Neuronal stem cell (in vitro differentiated cells): Measurements from ENCODE around the gene TMEM151B.

Experiments used
- DNase-seq: peaks from one replicate; pipeline ENCODE4 v3.0.0-alpha.2; 2013; ENCODE audit warnings: low spot score
- H2AFZ ChIP-seq: one replicate; pipeline ENCODE4 v1.6.1; 2013; ENCODE audit warnings: mild to moderate bottlenecking, low read length, inconsistent platforms
- H2AK5ac ChIP-seq: 2 replicates; pipeline ENCODE4 v1.6.1; 2013; ENCODE audit warnings: low read depth, mild to moderate bottlenecking, inconsistent platforms, low read length, moderate library complexity, mixed read lengths
- H2BK120ac ChIP-seq: 2 replicates; pipeline ENCODE4 v1.6.1; 2013; ENCODE audit warnings: low read depth, mild to moderate bottlenecking, inconsistent platforms, low read length, moderate library complexity, mixed read lengths
- H2BK12ac ChIP-seq: one replicate; pipeline ENCODE4 v1.6.1; 2013; ENCODE audit warnings: low read length, inconsistent platforms
- H2BK15ac ChIP-seq: 2 replicates; pipeline ENCODE4 v1.6.1; 2013; ENCODE audit warnings: mild to moderate bottlenecking, low read length, inconsistent platforms, mixed read lengths
- H2BK5ac ChIP-seq: one replicate; pipeline ENCODE4 v1.6.1; 2013; ENCODE audit warnings: inconsistent platforms, mild to moderate bottlenecking, low read length, moderate library complexity
- H3K14ac ChIP-seq: one replicate; pipeline ENCODE4 v1.6.1; 2013; ENCODE audit warnings: low read length, inconsistent platforms
- H3K18ac ChIP-seq: 2 replicates; pipeline ENCODE4 v1.6.1; 2013; ENCODE audit warnings: low read length, inconsistent platforms
- H3K23ac ChIP-seq: 2 replicates; pipeline ENCODE4 v1.6.1; 2013; ENCODE audit warnings: low read depth, mild to moderate bottlenecking, mixed read lengths, low read length, inconsistent platforms; ENCODE audit not compliant: poor library complexity
- H3K27ac ChIP-seq: replicated peaks from 3 replicates; pipeline ENCODE4 v1.5.1; 2013; ENCODE audit warnings: low read length, inconsistent platforms
- H3K27me3 ChIP-seq, 3 experiments: 2 replicates each; pipeline ENCODE4 v1.6.1; 2013; ENCODE audit warnings: low read length in 3 of 3, mild to moderate bottlenecking in 2 of 3, inconsistent platforms in 1 of 3, low read depth in 1 of 3, mixed read lengths in 1 of 3, moderate library complexity in 1 of 3; ENCODE audit not compliant: control insufficient read depth in 3 of 3, insufficient read depth in 3 of 3
- H3K36me3 ChIP-seq, 2 donors: replicated peaks in 1 of 2; 2 replicates each; pipeline ENCODE4 v1.6.1; 2013; ENCODE audit warnings: low read length in 2 of 2; ENCODE audit not compliant: control insufficient read depth in 2 of 2, insufficient read depth in 2 of 2
- H3K4ac ChIP-seq: 2 replicates; pipeline ENCODE4 v1.6.1; 2013; ENCODE audit warnings: inconsistent platforms, mild to moderate bottlenecking, low read length, moderate library complexity
- H3K4me1 ChIP-seq, 2 donors: 1 replicate in 1 of 2; 2 replicates in 1 of 2; pipeline ENCODE4 v1.6.1; 2013; ENCODE audit warnings: low read length in 2 of 2, low read depth in 1 of 2; ENCODE audit not compliant: control insufficient read depth in 2 of 2, insufficient read depth in 1 of 2
- H3K4me2 ChIP-seq: one replicate; pipeline ENCODE4 v1.6.1; 2013; ENCODE audit warnings: mild to moderate bottlenecking, low read length, inconsistent platforms; ENCODE audit not compliant: insufficient read depth, poor library complexity, severe bottlenecking
- H3K4me3 ChIP-seq, 2 donors: 2 replicates each; pipeline ENCODE4 v1.5.1; 2013; ENCODE audit warnings: low read length in 2 of 2, mild to moderate bottlenecking in 2 of 2, inconsistent platforms in 1 of 2, moderate library complexity in 1 of 2
- H3K79me1 ChIP-seq: one replicate; pipeline ENCODE4 v1.6.1; 2013; ENCODE audit warnings: low read depth, mild to moderate bottlenecking, inconsistent platforms, low read length, moderate library complexity
- H3K9ac ChIP-seq: one replicate; pipeline ENCODE4 v1.6.1; 2013; ENCODE audit warnings: mild to moderate bottlenecking, low read depth, low read length, inconsistent platforms; ENCODE audit not compliant: poor library complexity
- H3K9me3 ChIP-seq, 2 donors: replicated peaks in 1 of 2; 2 replicates each; pipeline versions ENCODE3 to v1.6.1; 2013; ENCODE audit warnings: low read length in 2 of 2, mild to moderate bottlenecking in 2 of 2, inconsistent platforms in 1 of 2, low read depth in 1 of 2, mixed read lengths in 1 of 2, moderate library complexity in 1 of 2; ENCODE audit not compliant: control insufficient read depth in 2 of 2, insufficient read depth in 1 of 2
- H4K8ac ChIP-seq: one replicate; pipeline ENCODE4 v1.6.1; 2013; ENCODE audit warnings: low read depth, mild to moderate bottlenecking, inconsistent platforms, low read length, moderate library complexity
- H4K91ac ChIP-seq: one replicate; pipeline ENCODE4 v1.6.1; 2013; ENCODE audit warnings: low read length, low read depth, mild to moderate bottlenecking, inconsistent platforms; ENCODE audit not compliant: poor library complexity
- WGBS, 2 donors: extraction: QIAGEN DNeasy Blood & Tissue Kit; methylation state at CpG; one replicate each; pipeline ENCODE4 v1.1.7; 2013; ENCODE audit warnings: missing lambda C conversion rate in 2 of 2, mixed read lengths in 1 of 2; ENCODE audit not compliant: insufficient read length in 2 of 2, insufficient replicate concordance in 1 of 2; ENCODE audit errors: extremely low coverage in 2 of 2; 5-methylcytosine and 5-hydroxymethylcytosine counted together

TMEM151B gene

DNA sequence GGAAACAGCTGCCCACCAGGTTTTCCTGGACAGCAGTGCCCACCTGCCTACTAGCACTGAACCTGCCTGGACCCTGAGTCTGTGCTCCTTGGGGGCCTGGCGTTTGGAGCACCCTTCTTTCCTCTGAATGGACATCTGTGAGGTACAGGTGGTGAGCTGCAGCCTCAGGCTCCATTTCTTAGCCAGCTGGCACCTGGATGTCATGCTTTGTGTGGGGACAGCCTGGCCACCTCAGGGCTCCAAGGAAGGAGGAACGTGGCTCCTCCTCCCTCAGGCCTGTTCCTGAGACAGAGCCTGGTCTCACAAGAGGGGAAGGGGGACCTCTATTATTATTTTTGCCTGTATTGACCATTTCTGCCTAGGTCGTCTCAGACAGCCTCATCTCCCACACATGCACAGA, 8.1 kb downstream of the TMEM151B start:
- no peak overlapping the region for H3K4me2 ChIP-seq
- no peaks in the 10 kb centered on the region for H3K4me1 ChIP-seq
- no peak overlapping the region for H2BK5ac ChIP-seq
- H3K23ac ChIP-seq: peak overlapping the region; percentile 20
- no peak overlapping the region for H3K4ac ChIP-seq
- no peak overlapping the region for H2AK5ac ChIP-seq
- H3K27ac ChIP-seq: no peak overlapping the region
- no peak overlapping the region for H3K9ac ChIP-seq
- H3K36me3 ChIP-seq: peaks cover 0 to 13% of the 10 kb centered on the region in 2 donors
- no peak for DNase-seq
- no peaks in the 10 kb centered on the region for H3K27me3 ChIP-seq
- no peak overlapping the region for H3K18ac ChIP-seq
- H3K14ac ChIP-seq: no peak overlapping the region
- H2BK120ac ChIP-seq: no peak overlapping the region
- no peak overlapping the region for H3K4me3 ChIP-seq
- H3K79me1 ChIP-seq: peaks cover 2% of the 10 kb centered on the region
- H4K91ac ChIP-seq: no peak overlapping the region
- no peak overlapping the region for H2BK15ac ChIP-seq
- H2AFZ ChIP-seq: no peak overlapping the region
- WGBS, 2 donors: no CpG with 5 or more reads among the region's 3 CpGs
- H3K9me3 ChIP-seq: peaks cover 0 to 2% of the 10 kb centered on the region in 2 donors
- no peak overlapping the region for H4K8ac ChIP-seq
- peak overlapping the region; percentile 78 for H2BK12ac ChIP-seq

DNA sequence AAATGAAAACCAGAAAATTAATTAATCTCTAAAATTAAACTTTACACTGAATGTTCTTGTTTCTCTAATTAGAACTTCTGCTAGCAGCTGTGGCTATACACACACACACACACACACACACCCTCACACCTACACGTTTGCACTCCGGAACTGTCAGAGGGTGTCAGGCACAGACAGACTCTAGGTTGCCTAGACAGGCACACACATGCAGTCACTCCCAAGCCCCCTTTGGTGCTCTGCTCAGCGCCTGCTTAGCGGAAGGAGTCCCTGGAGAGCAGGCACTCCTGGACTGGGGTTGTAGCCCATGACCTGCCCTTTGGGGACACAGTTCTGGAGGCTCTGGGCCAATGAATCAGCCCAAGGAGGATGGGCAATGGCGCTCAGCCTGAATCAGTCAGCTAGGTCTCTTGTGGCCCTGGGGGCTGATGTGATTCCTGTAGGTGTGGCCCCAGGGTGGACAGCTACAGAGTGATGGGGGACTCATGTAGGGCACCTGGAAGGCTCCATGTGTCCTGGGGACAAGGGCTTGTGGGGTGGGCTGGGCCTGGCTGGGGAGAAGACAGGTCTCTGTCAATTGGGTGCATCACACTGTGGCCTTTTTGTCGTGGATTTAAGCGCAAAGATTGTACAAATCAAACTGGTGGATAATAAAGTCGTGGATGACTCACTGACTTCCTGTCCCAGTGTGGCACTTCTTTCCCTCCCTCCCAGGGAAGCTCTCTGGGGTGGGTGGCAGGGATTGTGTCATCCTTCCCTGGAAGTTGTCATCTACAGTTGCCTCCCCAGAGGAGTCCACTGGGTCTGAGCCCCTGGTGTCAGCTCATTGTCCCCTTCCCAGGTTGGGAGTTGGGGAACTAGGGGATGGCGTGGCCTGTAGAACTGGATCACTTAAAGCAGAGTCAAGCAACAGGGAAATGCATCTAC, 8.8 kb downstream of the TMEM151B start:
- peaks cover 0 to 2% of the 10 kb centered on the region in 2 donors for H3K9me3 ChIP-seq
- H4K8ac ChIP-seq: no peak overlapping the region
- no peak overlapping the region for H2AK5ac ChIP-seq
- H3K27ac ChIP-seq: no peak overlapping the region
- no peak overlapping the region for H4K91ac ChIP-seq
- H3K79me1 ChIP-seq: peaks cover 2% of the 10 kb centered on the region
- H2BK120ac ChIP-seq: no peak overlapping the region
- DNase-seq: no peak
- H2BK15ac ChIP-seq: no peak overlapping the region
- peak overlapping the region in 1 of 2 donors; percentile 6 for H3K4me3 ChIP-seq
- no peaks in the 10 kb centered on the region for H3K27me3 ChIP-seq
- H3K18ac ChIP-seq: no peak overlapping the region
- no peak overlapping the region for H3K23ac ChIP-seq
- no peak overlapping the region for H3K9ac ChIP-seq
- no CpG with 5 or more reads among the region's 9 CpGs for WGBS, 2 donors
- no peak overlapping the region for H2AFZ ChIP-seq
- H2BK12ac ChIP-seq: no peak overlapping the region
- no peak overlapping the region for H3K4ac ChIP-seq
- H3K36me3 ChIP-seq: peaks cover 0 to 6% of the 10 kb centered on the region in 2 donors
- H3K4me1 ChIP-seq: no peaks in the 10 kb centered on the region
- no peak overlapping the region for H3K4me2 ChIP-seq
- no peak overlapping the region for H3K14ac ChIP-seq
- H2BK5ac ChIP-seq: no peak overlapping the region

GRCh38 chr6:44284121-44284520, 13.9 kb downstream of the TMEM151B start:
- H3K18ac ChIP-seq: no peak overlapping the region
- H3K4me2 ChIP-seq: no peak overlapping the region
- no peak overlapping the region for H2BK120ac ChIP-seq
- no peak overlapping the region for H4K91ac ChIP-seq
- peaks cover 0 to 2% of the 10 kb centered on the region in 2 donors for H3K9me3 ChIP-seq
- no peak overlapping the region for H3K4ac ChIP-seq
- no peak overlapping the region for H3K23ac ChIP-seq
- no peak overlapping the region for H4K8ac ChIP-seq
- no peaks in the 10 kb centered on the region for H3K79me1 ChIP-seq
- H3K9ac ChIP-seq: no peak overlapping the region
- no peak overlapping the region for H3K27ac ChIP-seq
- no peak overlapping the region for H2AFZ ChIP-seq
- H2BK12ac ChIP-seq: no peak overlapping the region
- WGBS, 2 donors: no CpG with 5 or more reads among the region's 2 CpGs
- no peak overlapping the region for H2BK5ac ChIP-seq
- H3K27me3 ChIP-seq: peaks cover 0 to 4% (median 4%) of the 10 kb centered on the region in 3 experiments
- no peaks in the 10 kb centered on the region for H3K36me3 ChIP-seq
- H3K4me3 ChIP-seq: no peak overlapping the region
- H3K4me1 ChIP-seq: no peaks in the 10 kb centered on the region
- no peak overlapping the region for H2AK5ac ChIP-seq
- no peak for DNase-seq
- H3K14ac ChIP-seq: no peak overlapping the region
- H2BK15ac ChIP-seq: no peak overlapping the region

DNA sequence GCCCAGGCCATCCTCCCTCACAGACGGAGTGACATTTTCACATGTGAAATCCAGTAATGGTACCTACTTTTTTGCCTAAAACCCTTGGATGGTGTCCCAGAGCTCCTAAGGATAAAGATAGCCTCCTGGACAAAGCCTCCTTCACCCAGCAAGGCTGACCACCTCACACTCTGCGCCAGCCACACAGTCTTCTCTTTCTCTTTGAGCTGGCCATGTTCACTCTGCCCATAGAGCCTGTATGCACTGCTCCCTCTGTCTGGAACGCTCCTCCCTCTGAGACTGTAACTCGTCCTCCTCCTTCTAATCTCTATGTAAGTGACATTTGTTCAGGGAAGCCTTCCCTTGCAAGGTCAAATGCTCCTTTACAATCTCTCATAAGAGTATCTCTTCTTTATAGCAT, 14.6 kb downstream of the TMEM151B start:
- Histone ChIP-seq H3K4me1 (no peaks in the 10 kb centered on the region), H2AFZ (no peak overlapping the region), H2BK5ac (no peak overlapping the region), H3K23ac (no peak overlapping the region), H4K8ac (no peak overlapping the region), H3K27ac (no peak overlapping the region), H3K4ac (no peak overlapping the region), H3K14ac (no peak overlapping the region), H3K27me3 (peaks cover 0 to 10% (median 4%) of the 10 kb centered on the region in 3 experiments), H3K4me3 (no peak overlapping the region), H3K9me3 (peaks cover 0 to 2% of the 10 kb centered on the region in 2 donors), H3K36me3 (no peaks in the 10 kb centered on the region), H3K18ac (no peak overlapping the region), H2BK120ac (no peak overlapping the region), H4K91ac (no peak overlapping the region), H3K79me1 (no peaks in the 10 kb centered on the region), H2AK5ac (no peak overlapping the region), H3K9ac (no peak overlapping the region), H2BK15ac (no peak overlapping the region), H2BK12ac (no peak overlapping the region), H3K4me2 (no peak overlapping the region)
- no CpG with 5 or more reads among the region's 4 CpGs for WGBS, 2 donors
- no peak for DNase-seq
